PC-9 (cell line): ENCODE results near the gene ACTG1.

Source experiments
- CTCF ChIP-seq: fragments of 200-600 bp; sonication (generic); conservative IDR thresholded peaks from 2 replicates; pipeline ENCODE4 v1.6.1; 2017; ENCODE audit warnings: mixed run types, antibody characterized with exemption, mild to moderate bottlenecking, moderate library complexity
- EZH2 ChIP-seq: fragments of 200-600 bp; sonication (generic); IDR thresholded peaks from 2 replicates; pipeline ENCODE4 v1.8.0; 2017; ENCODE audit warnings: antibody characterized with exemption, low read depth

GRCh38 chr17:81553616-81554181, 41.1 kb upstream of the ACTG1 start:
- TF ChIP-seq CTCF: no peak
- TF ChIP-seq EZH2: no peak
